GM21367 (cell line): ENCODE results near the gene BMP7.

Experiments used
- ATAC-seq: cut with Tn5 transposase; IDR thresholded peaks from one replicate; pipeline ENCODE4 v1.9.1; 2021; ENCODE audit not compliant: unreplicated experiment

Gene BMP7

DNA sequence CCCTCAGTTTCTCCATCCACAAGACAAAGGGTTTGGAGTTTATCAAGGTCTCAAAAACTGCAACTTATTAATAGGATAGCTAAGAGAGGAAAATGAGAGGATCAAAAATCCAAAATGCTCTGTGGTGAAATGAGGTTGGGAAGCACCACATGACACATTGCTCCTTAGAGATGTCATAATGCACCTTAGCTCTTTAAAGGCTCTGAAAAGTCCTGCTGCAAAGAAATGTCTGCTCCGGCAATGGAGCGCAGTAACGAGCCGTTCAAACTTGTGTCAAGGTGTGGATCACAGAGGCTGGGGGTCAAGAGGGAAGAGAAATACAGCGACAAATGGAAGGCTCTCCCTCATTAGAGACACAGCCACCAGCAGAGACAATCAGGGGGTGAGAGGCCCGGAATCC is 53.1 kb downstream of the BMP7 start:
- no peak for ATAC-seq

DNA sequence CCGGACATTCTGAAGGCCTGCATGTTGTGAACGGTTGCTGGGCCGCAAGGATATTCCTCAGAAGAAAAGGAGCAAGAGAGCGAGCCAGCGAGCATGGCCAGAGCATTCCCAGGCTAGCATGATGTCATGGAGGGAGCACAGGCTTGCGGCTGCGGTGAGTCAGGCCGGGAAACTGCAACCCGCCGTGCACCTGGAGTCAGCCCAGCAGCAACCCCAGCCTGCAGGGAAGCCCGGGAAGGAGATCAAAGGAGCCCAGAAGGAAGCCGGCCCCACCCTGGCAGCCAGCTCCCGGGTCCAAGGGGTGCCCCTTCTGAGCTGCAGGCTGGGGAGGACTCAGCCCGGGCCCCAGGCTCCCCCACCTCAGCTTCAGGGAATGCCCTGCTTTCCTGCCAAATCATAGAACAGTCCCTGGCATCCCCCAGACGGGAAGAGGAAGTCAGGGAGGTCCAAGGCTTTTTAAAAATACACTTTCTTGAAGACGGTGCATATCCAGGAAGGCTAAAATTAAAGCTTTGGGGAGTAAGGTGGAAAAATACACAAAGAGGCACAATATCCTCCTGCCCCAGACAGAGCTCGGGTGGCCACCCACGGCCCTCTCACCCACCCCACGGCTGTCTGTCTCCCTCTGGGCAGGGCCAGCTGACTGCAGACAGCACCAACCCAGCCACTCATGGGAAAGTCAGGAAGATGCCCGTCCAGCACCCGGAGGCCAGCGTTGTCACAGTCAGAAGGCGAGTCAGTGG is 53.7 kb downstream of the BMP7 start:
- no peak for ATAC-seq

DNA sequence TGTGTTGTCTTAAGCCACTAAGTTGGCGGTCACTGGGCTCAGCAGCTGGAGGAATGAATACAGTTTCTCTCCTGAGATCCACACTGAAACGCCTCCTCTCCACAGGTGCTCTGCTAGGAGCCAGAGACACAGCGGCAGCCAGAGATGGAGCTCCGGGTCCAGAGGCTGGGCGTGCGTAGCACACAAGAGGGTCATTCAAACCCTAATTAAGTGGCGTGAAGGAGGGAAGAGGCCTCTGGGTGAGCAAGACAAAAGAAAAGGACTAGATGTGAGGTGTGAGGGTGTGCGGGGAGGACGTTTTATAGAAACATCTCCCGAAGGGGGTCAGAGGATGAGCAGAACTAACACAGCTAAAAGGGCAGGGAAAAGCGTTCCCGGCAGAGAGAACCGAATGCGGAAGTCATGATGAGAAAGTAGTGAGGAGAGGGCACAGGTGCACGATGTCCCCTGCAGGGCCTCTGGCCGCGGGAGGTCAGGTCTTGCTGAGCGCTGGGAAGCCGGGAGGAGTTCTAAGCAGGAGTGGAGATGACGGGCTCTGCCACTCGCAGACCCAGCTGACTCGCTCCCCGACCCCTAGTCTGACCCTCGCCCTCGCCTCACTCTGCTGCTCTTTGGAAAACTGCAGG is 54.4 kb downstream of the BMP7 start:
- ATAC-seq = no peak

DNA sequence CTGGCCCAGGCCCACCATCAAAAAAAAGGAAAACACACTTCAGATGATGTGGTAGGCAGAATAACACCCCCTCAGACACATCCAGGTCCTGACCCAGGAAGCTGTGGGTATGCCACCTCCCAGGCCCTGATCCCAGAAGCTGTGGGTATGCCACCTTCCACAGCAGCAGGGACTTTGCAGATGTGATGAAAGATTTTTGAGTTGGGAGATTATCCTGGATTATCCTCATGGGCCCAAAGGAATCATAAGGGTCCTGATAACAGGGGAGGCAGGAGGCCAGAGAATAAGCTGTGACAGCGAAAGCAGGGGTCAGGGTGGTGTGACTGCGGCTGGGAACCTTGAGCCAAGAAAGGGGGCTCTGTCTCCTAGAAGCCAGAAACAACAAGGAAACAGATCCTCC is 55.0 kb downstream of the BMP7 start:
- ATAC-seq = no peak

DNA sequence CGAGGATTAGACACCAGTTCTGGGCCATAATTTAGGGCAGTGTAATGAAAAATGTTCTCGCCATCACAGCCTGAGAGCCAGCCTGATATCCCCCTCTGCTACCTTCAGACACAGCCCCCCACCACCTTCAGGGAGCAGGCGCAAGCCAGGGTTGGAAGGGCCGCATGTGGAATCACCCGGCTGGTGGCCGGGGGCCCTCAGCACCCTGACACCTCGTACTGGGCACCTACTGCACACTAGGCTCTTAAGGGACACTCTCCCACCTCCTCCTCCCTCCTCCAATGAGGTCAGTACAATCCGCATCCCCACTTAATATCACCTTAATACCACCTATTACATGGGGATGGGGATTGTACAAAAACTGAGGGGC is 55.5 kb downstream of the BMP7 start:
- no peak for ATAC-seq

DNA sequence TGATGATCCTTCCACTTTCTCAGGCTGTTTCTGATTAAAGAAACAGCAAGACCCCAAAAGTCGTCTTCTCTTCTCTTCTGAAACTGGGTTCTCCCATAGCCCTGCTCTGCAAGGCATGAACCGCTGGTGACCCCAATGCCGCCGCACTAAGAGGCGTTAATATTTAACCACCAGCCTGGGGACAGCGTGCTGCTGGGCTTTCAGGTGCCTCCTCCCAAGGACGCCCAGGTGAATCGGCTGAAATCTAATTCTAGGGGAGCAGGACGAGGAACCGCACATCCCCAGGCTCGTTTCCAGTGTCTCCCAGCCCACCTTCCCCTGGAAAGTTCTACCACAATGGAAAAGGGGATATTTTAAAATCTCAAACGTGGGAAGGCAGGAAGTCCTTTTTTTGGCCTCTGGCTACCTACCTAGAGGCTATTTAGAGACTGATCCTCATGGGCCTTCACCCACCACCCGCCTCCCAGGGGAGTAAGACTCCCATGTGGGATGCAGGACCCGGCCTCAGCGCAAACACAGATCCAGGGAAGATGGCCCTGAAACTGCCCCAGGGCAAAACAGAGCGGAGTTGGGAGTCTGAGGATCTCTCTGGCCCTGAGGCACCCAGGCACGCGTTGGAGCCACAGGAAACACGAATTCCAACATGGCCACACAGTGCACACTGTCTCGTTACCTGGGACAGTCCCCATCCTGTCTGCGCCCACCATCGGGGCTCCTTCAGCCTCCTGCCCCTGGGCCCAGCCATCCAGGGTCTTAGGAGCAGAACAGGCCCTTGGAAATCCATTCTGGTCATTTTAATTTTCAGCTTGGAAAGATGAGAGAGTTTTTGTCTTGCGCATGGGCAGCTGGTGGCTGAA is 56.2 kb downstream of the BMP7 start:
- ATAC-seq = no peak

DNA sequence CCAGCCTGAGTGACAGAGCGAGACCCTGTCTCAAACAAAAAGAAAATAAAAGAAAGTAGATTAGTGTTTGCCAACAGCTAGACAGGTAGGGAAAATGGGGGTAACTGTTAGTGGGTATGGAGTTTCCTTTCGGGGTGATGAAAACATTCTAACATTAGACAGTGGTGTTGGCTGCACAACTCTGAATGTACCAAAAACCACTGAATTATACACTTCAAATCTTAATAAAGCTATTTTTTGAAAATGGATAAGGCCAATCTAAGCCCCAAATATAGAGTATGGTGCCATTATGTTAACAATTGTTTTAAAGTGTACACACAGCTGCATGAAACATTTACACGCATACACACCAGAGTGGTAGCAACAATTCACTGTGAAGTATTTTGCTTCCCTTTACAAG is 57.0 kb downstream of the BMP7 start:
- no peak for ATAC-seq

DNA sequence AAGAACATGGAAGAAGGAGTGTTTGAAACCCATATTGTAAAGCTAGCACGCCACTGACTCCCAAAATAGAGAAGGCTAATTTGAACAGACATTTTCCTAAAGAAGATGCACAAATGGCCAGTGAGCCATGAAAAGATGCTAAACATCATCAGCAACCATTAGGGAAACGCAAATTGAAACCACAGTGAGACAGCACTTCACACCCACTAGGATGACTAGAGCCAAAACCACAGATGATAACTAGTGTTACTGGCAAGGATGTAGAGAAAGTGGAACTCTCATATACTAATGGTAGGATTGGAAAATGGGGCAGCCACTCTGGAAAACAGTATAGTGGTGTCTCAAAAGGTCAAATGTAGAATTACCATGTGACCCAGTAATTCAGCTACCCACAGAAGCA is 58.2 kb downstream of the BMP7 start:
- ATAC-seq = no peak

DNA sequence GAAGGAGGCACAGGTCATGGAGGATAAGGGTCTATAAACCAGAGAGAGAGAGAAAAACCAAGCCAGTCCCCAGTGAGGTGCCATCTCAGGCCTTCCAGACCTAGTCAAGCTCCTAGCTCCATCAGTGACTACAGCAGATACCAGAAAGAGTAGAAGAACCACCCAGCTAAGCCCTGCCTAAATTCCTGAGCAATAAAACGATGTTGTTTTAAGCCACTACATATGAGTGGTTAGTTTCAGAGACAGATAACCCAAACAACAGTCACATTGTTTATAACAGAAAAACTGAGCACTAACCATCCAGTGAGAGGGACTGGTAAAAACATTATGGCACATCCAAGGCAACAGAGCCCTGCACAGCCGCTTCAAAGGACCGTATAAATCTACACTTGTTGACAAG is 59.2 kb downstream of the BMP7 start:
- ATAC-seq = no peak

DNA sequence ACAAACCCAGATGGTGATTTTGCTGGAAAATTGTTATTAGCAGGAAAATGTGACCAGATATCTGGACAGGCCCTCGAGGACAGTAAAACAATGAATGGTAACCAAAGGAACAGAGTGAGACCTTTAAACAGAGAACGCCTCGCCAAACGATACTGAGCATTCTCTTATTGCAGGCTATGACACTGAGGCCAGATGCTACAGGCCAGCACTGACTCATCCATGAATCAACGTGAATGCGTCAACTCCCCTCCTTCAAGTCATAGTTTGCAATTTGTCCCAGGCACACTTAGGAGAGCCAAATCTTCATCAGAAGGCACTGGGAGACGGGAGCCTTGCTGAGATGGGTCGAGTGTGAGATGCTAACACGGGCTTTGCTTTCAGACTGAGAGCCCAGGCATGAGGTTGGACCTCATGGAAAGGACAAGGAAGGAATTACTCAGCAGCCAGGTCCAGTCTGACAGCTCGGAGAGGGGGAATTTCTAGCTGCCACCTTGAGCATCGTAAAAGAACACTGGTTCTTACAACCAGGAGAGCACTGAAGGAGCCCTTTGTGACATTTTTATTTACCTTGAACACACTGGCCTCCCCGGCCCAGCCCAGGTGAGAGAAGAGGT is 60.7 kb downstream of the BMP7 start:
- no peak for ATAC-seq

DNA sequence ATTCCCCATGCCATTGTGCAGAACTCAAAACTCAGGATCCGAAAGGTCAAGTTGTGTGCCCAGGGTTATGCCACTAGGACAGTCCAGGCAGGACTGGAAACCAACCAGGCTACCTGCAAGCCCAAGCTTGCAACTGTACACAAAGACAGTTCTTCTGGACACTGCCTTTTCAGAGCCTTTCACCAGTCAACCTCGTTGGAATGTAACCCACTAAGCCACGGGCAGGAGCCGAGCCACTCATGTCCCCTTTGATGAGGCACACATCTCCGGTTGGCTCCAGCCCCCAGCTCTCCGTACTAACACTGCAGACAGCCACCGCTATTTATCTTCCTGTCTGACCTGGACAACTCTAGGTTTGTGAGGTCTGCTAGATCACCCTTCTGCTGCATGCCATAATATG is 62.5 kb downstream of the BMP7 start:
- ATAC-seq = no peak

DNA sequence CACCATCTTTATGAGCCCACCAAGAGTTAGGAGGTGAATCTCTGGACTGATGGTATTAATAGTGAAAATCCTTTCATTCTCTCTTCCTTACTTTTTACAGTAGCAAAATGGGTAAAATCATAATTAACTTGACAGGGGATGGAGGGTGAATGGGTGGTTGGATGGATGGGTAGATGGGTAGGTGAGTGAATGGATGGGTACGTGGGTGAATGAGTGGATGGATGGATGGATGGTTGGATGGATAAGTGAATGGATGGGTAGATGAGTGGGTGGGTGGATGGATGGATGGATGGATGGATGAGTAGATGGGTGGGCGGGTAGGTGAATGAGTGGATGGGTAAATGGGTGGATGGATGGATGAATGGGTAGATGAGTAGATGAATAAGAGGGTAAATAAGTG is 63.2 kb downstream of the BMP7 start:
- no peak for ATAC-seq

DNA sequence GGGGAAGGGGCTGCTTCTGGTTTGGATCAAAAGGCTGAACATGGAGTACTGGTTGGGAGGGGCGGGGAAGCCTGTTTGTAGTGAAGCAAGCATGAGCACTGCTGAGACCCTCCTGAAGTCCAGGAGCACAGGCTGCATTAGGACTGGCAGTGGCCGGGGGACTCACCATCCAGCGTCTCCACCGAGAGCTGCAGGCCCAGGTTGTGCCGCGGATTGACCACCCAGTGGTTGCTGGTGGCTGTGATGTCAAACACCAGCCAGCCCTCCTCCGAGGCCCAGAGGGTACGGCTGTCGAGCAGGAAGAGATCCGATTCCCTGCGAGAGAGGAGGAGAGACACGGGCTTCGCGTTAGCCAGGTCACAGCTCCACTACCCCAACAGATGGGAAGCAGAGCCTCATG is 64.1 kb downstream of the BMP7 start:
- no peak for ATAC-seq

DNA sequence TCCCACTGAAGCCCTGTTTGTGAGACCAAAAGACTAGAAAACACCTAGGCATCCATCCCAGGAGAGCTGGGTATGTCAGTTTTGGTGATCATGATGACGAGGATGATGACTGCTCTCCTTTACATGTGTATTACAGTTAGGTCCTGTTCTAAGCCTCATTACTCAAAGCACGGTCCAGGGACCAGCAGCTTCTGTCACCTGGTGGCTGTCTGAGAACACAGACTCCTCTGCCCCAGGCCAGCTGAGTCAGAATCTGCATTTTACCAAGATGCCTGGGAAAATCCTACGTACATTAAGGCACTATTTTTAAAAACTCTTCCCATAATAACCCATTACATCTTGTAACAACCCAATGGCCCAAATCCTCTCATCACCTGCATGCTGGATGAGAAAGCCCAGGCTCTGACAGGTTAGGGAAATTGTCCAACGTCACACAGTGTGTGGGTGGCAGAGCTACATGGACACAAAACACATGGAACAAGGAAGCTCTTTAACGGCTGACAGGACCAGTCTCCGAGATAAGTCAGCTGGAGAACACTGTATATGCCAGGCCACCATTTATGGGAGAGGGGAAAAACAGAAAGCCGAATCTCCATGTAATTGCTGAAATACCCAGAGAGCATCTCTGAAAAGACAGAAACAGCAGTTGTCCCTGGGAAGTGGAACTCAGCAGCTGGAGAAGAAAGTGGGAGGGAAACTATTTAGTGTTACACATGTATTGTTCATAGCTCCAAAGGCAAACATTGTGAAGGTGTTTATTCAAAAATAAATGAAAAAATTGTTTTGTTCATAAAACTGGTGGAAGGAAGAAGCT is 65.4 kb downstream of the BMP7 start:
- no peak for ATAC-seq

DNA sequence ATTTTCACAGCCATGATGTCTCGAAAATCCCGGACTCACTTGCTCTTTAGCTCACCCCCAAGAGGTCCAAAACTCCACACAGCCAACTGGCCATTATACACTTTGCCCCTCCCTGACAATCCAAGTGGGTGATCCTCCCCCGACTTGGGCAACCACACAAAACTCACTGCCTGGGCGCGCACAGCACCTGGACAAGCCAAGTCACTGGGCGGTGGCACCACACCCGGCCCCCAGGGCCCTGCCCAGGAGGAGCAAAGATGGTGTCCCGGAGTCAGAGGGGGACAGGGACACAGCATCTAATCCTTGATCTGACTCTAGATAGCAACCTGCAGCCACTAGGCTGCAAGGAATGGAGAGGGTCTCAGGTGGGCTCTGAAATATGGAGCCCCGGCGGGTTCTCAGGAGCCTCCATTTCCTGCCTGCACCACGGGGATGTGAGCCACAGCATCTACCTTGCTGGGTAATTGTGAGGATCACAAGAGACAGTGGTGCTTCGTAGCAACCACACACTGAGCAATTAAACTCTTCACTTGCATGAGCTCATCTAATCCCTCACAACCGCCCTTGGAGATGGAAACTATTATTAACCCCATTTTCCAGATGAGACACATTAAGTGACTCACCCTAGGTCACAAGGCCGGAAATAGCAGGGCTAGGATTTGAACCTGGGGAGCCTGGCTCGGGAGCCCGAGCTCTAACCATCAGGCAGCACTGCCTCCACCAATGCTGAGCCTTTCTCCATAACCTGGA is 66.6 kb downstream of the BMP7 start:
- ATAC-seq = no peak

DNA sequence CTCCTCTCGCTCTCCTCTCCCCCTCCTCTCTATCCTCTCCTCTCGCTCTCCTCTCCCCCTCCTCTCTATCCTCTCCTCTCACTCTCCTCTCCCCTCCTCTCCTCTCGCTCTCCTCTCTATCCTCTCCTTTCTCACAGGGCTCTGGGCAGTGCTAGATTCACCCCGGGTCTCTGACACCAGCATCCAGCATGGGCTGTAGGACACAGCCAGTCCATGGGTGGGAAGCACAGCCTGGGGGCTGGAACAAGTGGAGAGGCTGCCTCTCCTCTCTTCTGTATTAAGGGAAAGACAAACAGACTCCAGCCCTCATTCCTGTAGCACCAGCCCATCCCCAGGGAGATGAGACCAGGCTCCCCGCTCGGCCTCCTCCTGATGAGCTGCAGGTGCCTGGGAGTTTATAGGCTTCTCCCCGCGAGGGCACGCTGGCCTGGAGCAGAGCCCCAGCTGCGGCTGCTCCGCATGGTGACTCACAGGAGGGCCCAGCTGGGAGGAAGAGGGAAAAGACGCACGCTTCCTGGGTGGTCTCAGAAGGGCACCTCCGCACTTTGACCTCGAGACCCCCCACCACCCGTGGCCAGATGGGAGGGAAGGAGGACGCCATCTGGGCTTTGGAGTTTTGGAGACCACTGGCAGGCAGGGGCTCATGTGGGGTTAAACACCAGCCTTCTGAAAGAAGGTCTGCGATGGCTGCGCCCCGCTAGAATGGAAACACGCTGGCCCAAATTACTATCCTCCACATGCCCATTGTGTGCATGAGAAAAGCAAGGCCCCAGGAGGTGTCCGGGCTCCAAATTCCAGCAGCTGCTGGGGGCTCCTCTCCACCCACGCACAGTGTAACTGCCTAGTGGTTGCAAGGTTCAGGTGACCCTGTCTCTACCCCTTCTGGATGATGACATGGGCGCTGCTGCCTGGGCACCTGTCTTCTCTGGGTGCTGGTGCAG is 68.0 kb downstream of the BMP7 start:
- no peak for ATAC-seq

DNA sequence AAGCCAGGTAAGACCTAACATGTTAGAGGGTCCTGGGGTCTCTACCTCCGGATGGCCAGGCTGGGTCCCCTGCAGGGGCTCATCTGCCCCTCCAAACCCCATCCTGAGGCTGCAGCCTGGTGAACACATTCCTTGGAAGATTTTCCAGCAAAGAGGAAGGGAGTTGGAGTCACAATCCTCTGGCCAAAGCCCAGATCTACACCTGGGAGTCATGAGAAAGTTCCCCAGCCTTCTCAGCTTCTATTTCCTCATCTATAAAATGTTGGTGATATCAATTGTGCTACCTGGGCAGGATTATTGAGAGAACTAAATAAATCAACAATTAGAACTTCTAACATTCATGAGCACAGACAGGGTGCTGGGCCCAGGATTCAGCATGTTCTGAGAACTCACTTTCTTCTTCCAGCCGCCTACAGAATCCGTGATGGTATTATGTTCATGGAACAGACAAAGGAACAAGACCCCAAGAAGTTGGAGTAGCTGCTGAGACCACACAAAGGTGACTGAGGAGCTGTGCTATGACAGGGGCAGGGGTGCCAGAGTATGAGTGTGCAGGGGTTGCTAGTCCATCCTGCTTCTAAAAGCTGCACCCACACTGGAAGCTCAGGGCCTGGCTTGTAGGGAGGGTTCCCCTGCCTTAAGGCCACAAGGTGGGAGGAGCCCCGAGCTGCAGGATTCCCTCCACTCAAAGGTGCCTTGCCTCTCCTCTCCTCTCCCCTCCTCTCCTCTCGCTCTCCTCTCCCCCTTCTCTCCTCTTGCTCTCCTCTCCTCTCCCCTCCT is 68.9 kb downstream of the BMP7 start:
- ATAC-seq = no peak

DNA sequence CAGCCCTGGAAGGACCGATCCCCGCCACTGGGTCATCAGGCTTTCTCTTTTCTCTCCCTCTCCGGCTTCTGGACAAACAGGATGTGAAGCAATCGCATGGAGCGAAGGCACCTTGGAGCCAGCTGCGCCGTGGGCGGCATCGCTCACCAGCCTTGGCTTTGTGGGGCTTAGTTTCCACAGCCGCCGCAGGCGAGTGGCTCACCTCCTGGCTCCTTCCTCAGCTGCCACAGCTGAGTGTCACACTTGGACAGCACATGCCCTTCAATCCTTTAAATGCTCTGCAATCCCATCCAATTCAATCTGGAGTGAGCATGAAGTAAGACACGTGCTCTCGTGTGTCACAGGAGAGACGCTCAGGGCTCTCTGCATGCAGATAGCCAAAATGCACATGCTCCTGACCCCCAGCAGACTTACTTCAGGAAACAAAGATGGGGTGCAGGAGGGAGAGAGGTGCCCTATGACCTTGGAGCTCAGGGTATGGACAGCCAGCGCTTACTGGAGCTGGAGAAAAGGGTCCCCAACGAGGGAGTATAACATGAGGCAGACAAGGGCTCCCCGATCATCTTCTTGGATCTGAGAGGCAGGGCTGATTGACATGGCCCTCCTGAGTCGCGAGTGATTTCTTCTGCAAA is 70.9 kb downstream of the BMP7 start:
- ATAC-seq = no peak
